ENCODE measurements around the gene ATOX1.

The ATOX1 gene

GRCh38 chr5:151745071-151745705 is 13.2 kb downstream of the ATOX1 start:
- ChIA-PET POLR2A (interaction anchor here (1.0 to 8.4 kb wide), 2 partner anchors 68 to 86 kb away, joined by 5 to 383 read pairs; no protein-coding TSS in a partner anchor), CTCF (interaction anchor here (1.0 to 22.0 kb wide), 8 partner anchors 7 to 295 kb away, joined by 3 to 652 read pairs (median 22); partner anchors contain the start of gene SLC36A1)
- DNase-seq (ENCODE audit: low read depth, low spot score): no peak
- H3K4me3 ChIP-seq (ENCODE audit: low read depth, low read length): no peak overlapping the region
- TF ChIP-seq, protein P1, sequence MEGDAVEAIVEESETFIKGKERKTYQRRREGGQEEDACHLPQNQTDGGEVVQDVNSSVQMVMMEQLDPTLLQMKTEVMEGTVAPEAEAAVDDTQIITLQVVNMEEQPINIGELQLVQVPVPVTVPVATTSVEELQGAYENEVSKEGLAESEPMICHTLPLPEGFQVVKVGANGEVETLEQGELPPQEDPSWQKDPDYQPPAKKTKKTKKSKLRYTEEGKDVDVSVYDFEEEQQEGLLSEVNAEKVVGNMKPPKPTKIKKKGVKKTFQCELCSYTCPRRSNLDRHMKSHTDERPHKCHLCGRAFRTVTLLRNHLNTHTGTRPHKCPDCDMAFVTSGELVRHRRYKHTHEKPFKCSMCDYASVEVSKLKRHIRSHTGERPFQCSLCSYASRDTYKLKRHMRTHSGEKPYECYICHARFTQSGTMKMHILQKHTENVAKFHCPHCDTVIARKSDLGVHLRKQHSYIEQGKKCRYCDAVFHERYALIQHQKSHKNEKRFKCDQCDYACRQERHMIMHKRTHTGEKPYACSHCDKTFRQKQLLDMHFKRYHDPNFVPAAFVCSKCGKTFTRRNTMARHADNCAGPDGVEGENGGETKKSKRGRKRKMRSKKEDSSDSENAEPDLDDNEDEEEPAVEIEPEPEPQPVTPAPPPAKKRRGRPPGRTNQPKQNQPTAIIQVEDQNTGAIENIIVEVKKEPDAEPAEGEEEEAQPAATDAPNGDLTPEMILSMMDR (IDR thresholded peaks at IDR 0.05; ENCODE audit: insufficient read depth, low read length, missing control alignments): no peak

- POLR2A ChIA-PET: interaction anchor here (1.1 to 8.4 kb wide), 3 partner anchors 66 to 85 kb away, joined by 3 to 383 read pairs (median 4); no protein-coding TSS in a partner anchor
- CTCF ChIA-PET: interaction anchor here (0.6 to 22.0 kb wide), 24 partner anchors 9 to 427 kb away, joined by 3 to 652 read pairs (median 4); partner anchors contain the start of gene SLC36A1
- DNase-seq (ENCODE audit: low read depth, low spot score): no peak
- no peak overlapping the region for H3K4me3 ChIP-seq (ENCODE audit: low read depth, low read length)
- TF ChIP-seq, protein P1 (IDR thresholded peaks at IDR 0.05; ENCODE audit: insufficient read depth, low read length, missing control alignments): no peak
Measured at GRCh38 chr5:151743530-151743929, 14.9 kb downstream of the ATOX1 start.

- H3K4me3 ChIP-seq (ENCODE audit: low read depth, low read length): no peak overlapping the region
- DNase-seq (ENCODE audit: low read depth, low spot score): no peak
- CTCF ChIA-PET: interaction anchor here (0.7 to 22.0 kb wide), 19 partner anchors 10 to 300 kb away, joined by 3 to 652 read pairs (median 3); partner anchors contain the start of gene SLC36A1
- TF ChIP-seq, protein P1 (IDR thresholded peaks at IDR 0.05; ENCODE audit: insufficient read depth, low read length, missing control alignments): peak; percentile 67
- POLR2A ChIA-PET: interaction anchor here (1.2 to 8.4 kb wide), 3 partner anchors 65 to 83 kb away, joined by 4 to 383 read pairs (median 193); no protein-coding TSS in a partner anchor
Measured at GRCh38 chr5:151742870-151743294, 15.5 kb downstream of the ATOX1 start.

DNA sequence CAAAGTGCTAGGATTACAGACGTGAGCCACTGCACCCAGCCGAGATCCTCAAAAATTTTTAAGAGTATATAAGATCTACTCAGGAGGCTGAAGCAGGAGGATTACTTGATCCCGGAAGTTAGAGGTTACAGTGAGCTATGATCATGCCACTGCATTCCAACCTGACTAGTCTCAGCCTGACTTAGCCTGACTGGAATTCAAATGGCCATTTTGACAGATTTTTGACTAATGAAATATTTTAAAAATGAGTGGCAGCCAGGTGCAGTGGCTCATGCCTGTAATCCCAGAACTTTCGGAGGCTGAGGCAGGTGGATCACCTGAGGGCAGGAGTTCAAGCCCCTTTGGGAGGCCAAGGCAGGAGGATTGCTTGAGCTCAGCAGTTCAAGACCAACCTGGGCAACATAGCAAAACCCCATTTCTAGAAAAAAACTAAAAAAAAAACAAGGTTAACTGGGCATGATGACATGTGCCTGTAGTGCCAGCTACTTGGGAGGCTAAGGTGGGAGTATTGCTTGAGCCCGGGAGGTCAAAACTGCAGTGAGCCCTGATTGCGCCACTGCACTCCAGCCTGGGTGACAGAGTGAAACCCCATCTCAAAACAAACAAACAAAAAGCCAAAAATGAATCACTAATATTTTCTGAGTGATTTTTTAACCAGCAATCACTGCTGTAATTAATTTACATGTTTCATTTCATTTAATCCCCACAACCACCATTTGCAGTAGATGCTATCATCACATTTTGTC is 16.6 kb downstream of the ATOX1 start:
- DNase-seq (ENCODE audit: low read depth, low spot score): no peak
- no peak overlapping the region for H3K4me3 ChIP-seq (ENCODE audit: low read depth, low read length)
- ChIA-PET POLR2A (interaction anchor here (1.0 to 8.4 kb wide), 10 partner anchors 22 to 294 kb away, joined by 3 to 383 read pairs (median 38); partner anchors contain the start of genes G3BP1, SLC36A1 and SPARC), CTCF (interaction anchor here (0.7 to 22.0 kb wide), 25 partner anchors 11 to 299 kb away, joined by 3 to 652 read pairs (median 9); partner anchors contain the start of genes SLC36A1 and SPARC)
- TF ChIP-seq, protein P1 (IDR thresholded peaks at IDR 0.05; ENCODE audit: insufficient read depth, low read length, missing control alignments): no peak

GRCh38 chr5:151740958-151741373 is 17.5 kb downstream of the ATOX1 start:
- DNase-seq (ENCODE audit: low read depth, low spot score): no peak
- H3K4me3 ChIP-seq (ENCODE audit: low read depth, low read length): peak overlapping the region; percentile 39
- TF ChIP-seq, protein P1 (IDR thresholded peaks at IDR 0.05; ENCODE audit: insufficient read depth, low read length, missing control alignments): no peak
- POLR2A ChIA-PET: interaction anchor here (0.5 to 8.4 kb wide), 13 partner anchors 10 to 289 kb away, joined by 3 to 383 read pairs (median 32); partner anchors contain the start of genes G3BP1 and SPARC
- CTCF ChIA-PET: interaction anchor here (0.7 to 22.0 kb wide), 27 partner anchors 10 to 422 kb away, joined by 3 to 652 read pairs (median 8); partner anchors contain the start of genes SLC36A1 and SPARC

All from AG04449 (cell line).